Putamen (tissue), 1 donor: ENCODE measurements around the gene SCGB2B2.
"Not testable (repeated sequence)": the region's sequence is repeated elsewhere in the genome, so short reads cannot be mapped to it uniquely, and the experiment has no call there.

Source experiments
- DNase-seq: peaks from one replicate; pipeline ENCODE4 v3.0.0-alpha.2; 2016; ENCODE audit warnings: low spot score

The SCGB2B2 gene

DNA sequence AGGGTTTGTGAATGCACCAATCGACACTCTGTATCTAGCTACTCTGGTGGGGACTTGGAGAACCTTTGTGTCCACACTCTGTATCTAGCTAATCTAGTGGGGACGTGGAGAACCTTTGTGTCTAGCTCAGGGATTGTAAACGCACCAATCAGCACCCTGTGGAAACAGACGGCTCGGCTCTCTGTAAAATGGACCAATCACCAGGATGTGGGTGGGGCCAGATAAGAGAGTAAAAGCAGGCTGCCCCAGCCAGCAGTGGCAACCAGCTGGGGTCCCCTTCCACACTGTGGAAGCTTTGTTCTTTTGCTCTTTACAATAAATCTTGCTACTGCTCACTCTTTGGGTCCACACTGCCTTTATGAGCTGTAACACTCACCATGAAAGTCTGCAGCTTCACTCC is 8.3 kb downstream of the SCGB2B2 start:
- not testable (repeated sequence) for DNase-seq

DNA sequence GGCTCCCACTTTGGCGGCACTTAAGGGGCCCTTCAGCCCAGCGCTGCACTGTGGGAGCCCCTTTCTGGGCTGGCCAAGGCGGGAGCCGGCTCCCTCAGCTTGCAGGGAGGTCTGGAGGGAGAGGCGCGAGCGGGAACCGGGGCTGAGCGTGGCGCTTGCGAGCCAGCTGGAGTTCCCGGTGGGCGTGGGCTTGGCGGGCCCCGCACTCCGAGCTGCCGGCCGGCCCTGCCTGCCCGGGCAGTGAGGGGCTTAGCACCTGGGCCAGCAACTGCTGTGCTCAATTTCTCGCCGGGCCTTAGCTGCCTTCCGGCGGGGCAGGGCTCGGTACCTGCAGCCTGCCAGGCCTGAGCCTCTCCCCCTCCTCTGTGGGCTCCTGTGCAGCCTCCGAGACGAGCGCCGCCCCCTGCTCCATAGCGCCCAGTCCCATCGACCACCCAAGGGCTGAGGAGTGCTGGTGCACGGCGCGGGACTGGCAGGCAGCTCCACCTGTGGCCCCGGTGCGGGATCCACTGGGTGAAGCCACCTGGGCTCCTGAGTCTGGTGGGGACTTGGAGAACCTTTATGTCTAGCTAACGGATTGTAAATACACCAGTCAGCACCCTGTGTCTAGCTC is 8.8 kb downstream of the SCGB2B2 start:
- DNase-seq, result not testable (repeated sequence)

- no peak for DNase-seq
Measured at GRCh38 chr19:34667349-34668076, 9.4 kb downstream of the SCGB2B2 start.

DNA sequence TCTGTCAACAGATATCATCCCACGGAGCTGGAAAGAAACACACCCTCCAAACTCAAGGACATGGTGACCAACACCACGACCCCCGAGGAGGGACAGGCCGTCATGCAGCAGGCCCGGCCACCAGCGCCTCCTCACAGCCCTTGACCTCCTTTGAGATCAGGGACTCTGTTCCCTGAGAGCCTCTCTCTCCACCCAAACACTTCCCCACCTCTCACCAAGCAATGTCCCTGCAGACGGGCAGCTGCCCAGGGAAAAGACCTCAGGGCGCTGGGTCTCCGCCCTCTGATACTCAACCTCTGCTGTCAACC is 10.0 kb downstream of the SCGB2B2 start:
- DNase-seq, result no peak

DNA sequence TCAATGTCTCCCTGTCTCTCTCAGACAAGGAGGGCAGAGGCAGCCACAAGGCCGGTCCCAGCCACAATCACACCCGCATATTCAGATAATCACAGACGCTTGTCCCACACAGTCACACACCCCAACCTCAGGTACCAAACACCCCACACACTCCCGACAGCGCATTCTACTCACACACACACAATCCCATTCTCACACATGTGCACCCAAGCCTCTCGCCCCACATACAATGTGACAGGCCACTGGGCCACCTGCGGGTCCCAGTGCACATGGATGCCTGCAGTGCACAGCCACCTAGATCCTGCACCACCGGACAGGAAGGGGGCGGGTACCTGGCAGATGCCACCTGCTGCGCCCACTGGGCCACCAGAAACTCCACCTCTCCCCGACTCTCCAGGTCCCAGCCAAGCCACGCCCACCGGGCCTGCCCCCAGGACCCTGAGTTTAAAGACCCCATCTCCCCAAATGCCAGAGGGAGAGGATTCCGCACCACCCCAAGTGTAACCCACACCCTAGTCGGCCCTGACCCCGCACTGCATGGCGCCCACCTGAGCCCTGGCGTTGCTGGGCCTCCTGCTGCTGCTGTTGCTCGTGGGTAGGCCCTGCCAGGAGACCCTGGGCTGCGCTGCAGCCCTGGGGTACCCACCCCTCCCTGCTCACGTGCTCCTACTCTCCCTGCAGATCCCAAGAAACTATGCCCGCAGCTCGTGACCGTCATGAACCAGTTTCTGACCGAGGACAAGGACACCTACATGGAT is 10.6 kb downstream of the SCGB2B2 start:
- no peak for DNase-seq

GRCh38 chr19:34665275-34665674 is 11.7 kb downstream of the SCGB2B2 start:
- DNase-seq, result not testable (repeated sequence)

GRCh38 chr19:34664870-34665269 is 12.1 kb downstream of the SCGB2B2 start:
- DNase-seq, result no peak

DNA sequence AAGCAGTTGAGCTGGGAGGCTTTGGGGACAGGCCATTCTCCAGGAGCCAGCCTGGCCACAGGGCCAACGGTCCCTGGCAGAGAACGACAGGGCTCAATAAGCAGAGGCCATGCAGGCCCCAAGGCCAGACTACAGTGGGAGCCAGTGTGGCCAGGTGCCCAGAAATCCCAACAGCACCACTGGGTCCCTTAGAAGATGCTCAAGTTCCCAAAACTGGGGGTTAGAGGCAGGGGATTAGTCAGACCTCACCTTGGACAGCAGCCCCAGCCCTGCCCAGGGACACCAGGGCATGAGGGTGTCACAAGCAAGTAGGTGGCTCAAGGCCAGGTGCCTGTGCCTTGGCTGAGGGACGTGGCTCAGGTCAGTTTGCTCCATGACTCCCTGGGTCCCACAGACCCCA is 12.8 kb downstream of the SCGB2B2 start:
- DNase-seq, result no peak

- DNase-seq, result no peak
Measured at GRCh38 chr19:34662919-34663318, 14.0 kb downstream of the SCGB2B2 start.

GRCh38 chr19:34661357-34661756 is 15.6 kb downstream of the SCGB2B2 start:
- no peak for DNase-seq

DNA sequence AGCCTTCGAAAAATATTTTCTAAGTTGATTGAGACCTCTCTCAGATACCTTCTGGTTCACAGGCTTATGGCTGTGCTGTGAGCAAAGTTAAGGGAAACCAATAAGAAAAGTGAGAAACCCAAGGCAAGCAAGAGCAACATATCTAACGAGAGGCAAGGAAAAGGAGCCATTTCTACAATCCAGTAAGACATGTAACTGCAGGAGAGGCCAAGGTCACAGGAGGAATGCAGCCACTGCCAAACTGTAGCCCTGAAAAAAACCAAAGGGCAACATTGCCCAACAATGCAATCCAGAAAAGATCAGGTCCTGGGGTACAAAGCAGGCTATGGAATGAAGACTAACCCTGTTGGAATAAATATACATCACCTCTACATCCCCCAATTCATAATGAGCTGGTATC is 21.3 kb downstream of the SCGB2B2 start:
- DNase-seq, result no peak

DNA sequence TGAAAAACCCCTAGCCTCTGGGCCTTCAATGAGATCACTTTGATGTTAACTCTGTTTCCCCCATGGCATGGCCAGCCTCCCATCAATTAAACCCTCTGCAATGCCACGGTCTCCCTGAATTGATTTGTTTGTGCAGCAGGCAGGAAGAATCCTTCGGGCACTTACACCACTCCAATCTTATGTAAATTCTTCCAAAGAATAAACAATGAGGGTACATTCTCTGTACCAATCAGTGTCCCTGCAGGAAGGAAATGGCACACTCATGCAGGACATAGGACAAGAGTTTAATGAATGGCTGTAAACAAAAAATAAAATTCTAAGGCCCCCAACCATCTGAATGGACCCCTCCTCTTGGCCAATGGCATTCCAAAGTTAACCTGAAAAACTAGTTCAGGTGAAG is 22.2 kb downstream of the SCGB2B2 start:
- no peak for DNase-seq

DNA sequence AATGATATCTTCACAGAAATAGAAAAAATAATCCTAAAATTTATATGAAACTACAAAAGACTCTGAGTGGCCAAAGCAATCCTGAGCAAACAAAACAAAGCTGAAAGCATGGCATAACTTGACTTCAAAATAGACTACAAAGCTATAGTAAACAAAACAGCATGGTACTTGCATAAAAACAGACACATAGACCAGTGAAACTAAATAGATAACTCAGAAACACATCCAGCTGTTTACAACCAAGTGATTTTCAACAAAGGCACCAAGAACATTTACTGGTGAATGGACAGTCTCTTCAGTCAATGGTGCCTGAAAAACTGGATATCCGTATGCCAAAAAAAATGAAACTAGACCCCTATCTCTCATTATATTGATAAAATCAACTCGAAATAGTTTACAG is 25.2 kb downstream of the SCGB2B2 start:
- no peak for DNase-seq

DNA sequence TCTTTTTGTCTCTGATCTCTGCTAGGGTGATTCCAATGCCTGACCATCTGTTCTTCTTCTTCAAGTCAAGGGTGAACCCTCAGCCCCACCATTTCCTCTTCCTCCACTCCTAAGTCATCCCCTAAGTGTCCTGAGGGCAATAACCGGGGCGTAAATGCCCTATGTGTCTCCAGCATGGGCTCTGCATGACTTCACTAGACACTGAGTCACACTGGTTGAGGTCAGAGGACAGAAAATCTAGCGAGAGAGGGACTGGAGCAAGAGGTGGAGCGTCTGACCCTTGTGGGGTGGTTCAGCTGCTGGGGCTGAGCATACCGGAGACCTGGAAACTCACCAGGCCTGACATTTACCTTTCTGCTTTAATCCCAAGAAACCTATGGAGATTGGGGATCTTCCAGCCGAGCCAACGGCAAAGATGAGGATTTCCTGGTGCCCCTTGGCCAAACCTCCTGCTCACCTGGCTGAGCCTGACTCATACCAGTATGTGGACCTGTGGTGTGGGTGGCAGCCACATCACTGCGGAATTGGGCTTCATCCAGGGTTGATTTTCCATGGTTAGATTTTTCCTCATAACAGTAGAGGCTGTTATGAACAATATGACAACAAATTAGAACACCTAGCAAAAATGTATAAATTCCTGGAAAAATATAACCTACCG is 26.9 kb downstream of the SCGB2B2 start:
- DNase-seq, result no peak

DNA sequence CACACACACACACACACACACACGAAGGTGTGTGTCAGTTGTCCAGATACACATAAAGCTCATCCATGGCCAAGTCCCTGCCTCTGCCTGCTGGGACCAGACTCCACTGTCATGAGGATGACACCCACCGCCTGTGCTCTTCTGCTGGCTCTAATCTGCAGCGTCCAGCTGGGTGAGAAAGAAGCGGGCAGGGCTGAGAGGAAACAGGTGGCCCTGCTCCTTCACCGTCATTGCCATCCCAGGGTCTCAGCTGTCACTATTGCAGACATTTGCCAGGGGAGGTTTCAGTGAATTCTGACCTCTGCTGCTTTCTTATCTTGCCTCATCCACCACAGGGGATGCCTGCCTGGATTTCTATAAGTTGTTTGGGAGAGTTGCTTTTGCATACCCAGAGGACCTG is 31.4 kb downstream of the SCGB2B2 start:
- no peak for DNase-seq

GRCh38 chr19:34644991-34645461 is 31.9 kb downstream of the SCGB2B2 start:
- no peak for DNase-seq

- no peak for DNase-seq
Measured at GRCh38 chr19:34642241-34642640, 34.7 kb downstream of the SCGB2B2 start.

DNA sequence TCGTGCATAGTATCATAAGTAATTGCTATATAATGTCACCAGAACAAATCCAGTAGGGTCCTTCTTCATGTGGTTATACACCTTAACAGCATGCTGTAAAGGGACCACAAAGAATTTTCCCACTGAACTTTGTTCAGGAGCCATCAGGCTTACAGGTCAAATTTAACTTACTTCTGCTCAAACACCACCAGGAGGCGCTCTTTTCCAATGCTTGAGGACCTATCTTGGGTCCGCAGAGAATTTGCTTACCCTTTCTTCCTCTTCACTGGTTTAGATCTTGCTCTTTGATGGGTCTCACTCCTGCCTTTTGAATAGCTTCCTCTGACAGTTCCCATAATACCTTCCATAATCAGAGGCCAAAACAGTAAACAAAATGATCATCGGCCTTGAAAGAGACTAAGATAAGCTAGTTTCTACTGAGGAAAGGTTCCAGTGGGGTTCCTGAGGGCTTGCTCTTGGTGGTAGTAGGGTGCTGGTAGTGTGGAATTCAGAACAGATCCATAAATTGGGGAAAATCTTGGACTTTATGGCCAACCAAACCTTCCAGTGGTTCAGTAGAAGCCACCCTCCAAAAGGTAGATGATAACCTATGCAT is 37.4 kb downstream of the SCGB2B2 start:
- peak; percentile 55 for DNase-seq

- DNase-seq, result no peak
Measured at GRCh38 chr19:34633802-34634201, 43.2 kb downstream of the SCGB2B2 start.
